HG03469 (cell line): ENCODE data around the gene POLR2B.

Experiments used
- ATAC-seq: cut with Tn5 transposase; IDR thresholded peaks from one replicate; pipeline ENCODE4 v1.9.1; 2021; ENCODE audit warnings: mild to moderate bottlenecking, moderate library complexity, moderate number of reproducible peaks; ENCODE audit not compliant: unreplicated experiment

The POLR2B gene

GRCh38 chr4:57078685-57079521 lies 100.2 kb downstream of the POLR2B start:
- ATAC-seq: no peak
